Measurements from ENCODE around the gene RNF126.

GRCh38 chr19:609004-609346 is 54.0 kb downstream of the RNF126 start:
- TF ChIP-seq, protein P1, sequence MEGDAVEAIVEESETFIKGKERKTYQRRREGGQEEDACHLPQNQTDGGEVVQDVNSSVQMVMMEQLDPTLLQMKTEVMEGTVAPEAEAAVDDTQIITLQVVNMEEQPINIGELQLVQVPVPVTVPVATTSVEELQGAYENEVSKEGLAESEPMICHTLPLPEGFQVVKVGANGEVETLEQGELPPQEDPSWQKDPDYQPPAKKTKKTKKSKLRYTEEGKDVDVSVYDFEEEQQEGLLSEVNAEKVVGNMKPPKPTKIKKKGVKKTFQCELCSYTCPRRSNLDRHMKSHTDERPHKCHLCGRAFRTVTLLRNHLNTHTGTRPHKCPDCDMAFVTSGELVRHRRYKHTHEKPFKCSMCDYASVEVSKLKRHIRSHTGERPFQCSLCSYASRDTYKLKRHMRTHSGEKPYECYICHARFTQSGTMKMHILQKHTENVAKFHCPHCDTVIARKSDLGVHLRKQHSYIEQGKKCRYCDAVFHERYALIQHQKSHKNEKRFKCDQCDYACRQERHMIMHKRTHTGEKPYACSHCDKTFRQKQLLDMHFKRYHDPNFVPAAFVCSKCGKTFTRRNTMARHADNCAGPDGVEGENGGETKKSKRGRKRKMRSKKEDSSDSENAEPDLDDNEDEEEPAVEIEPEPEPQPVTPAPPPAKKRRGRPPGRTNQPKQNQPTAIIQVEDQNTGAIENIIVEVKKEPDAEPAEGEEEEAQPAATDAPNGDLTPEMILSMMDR (IDR thresholded peaks at IDR 0.05): no peak
- TF ChIP-seq POLR2A (IDR thresholded peaks at IDR 0.05): no peak
